SK-N-SH (cell line): ENCODE results near the gene DYNC1LI2. TPM values are rescaled to one million over a fixed set of nuclear protein-coding genes. Genes with fewer than 3 reads are reported as not detected.

Experiments used
- CTCF ChIA-PET: fragments of 300-600, 350-600 bp; formaldehyde crosslinking; extraction: SDS; loops from one replicate; lab custom pipeline; 2021; lab: Yijun Ruan, JAX
- POLR2A ChIA-PET: fragments of 350-600 bp; sonication (Branson Sonifier 250); formaldehyde crosslinking; extraction: SDS; loops from one replicate; lab custom pipeline; 2020; ENCODE audit warnings: antibody characterized with exemption, inconsistent platforms; lab: Yijun Ruan, JAX
- DNase-seq: peaks from one replicate; pipeline ENCODE4 v3.0.0; 2012
- H2AFZ ChIP-seq: fragments of 200-600 bp; sonication (generic); 2 replicates; pipeline ENCODE4 v1.8.1; 2016; ENCODE audit warnings: antibody characterized with exemption, mild to moderate bottlenecking, low read depth
- H3F3A ChIP-seq: fragments of 200-600 bp; sonication (generic); replicated peaks from 2 replicates; pipeline ENCODE3; 2016; ENCODE audit warnings: antibody characterized with exemption, mild to moderate bottlenecking; ENCODE audit not compliant: insufficient read depth
- H3K27ac ChIP-seq, 2 experiments: fragments of 200-500 bp in 1 of 2; fragments of 200-600 bp in 1 of 2; sonication (Bioruptor generic) in 1 of 2; sonication (generic), shearing (Covaris generic) in 1 of 2; 2 replicates each; pipeline versions ENCODE4 v1.5.1 to v1.6.1; 2014 to 2016; ENCODE audit warnings: low read depth in 2 of 2, inconsistent platforms in 1 of 2, low read length in 1 of 2, mild to moderate bottlenecking in 1 of 2, mixed read lengths in 1 of 2
- H3K27me3 ChIP-seq: fragments of 200-600 bp; sonication (generic), shearing (Covaris generic); 2 replicates; pipeline ENCODE4 v1.6.1; 2016; ENCODE audit warnings: mixed run types; ENCODE audit not compliant: insufficient read depth
- H3K36me3 ChIP-seq, 2 experiments: fragments of 200-500 bp in 1 of 2; fragments of 200-600 bp in 1 of 2; sonication (Bioruptor generic) in 1 of 2; sonication (generic) in 1 of 2; replicated peaks in 1 of 2; 2 replicates each; pipeline versions ENCODE3 to v1.5.1; 2014 to 2016; ENCODE audit warnings: low read length in 1 of 2, mild to moderate bottlenecking in 1 of 2; ENCODE audit not compliant: insufficient read depth in 2 of 2, control insufficient read depth in 1 of 2
- H3K4me1 ChIP-seq, 2 experiments: fragments of 200-500 bp in 1 of 2; fragments of 200-600 bp in 1 of 2; sonication (Bioruptor generic) in 1 of 2; sonication (generic), shearing (Covaris generic) in 1 of 2; 2 replicates each; pipeline versions ENCODE4 v1.5.1 to v1.6.1; 2014 to 2016; ENCODE audit warnings: low read depth in 1 of 2, low read length in 1 of 2, mixed run types in 1 of 2; ENCODE audit not compliant: insufficient read depth in 2 of 2, control insufficient read depth in 1 of 2
- H3K4me2 ChIP-seq: fragments of 200-600 bp; sonication (generic), shearing (Covaris generic); 2 replicates; pipeline ENCODE4 v1.6.1; 2017; ENCODE audit warnings: mixed run types
- H3K4me3 ChIP-seq, 2 experiments: fragments of 200-500 bp in 1 of 2; fragments of 200-600 bp in 1 of 2; sonication (Bioruptor generic) in 1 of 2; sonication (generic), shearing (Covaris generic) in 1 of 2; 2 replicates each; pipeline versions ENCODE4 v1.5.1 to v1.8.1; 2014 to 2016; ENCODE audit warnings: low read depth in 2 of 2, inconsistent platforms in 1 of 2, low read length in 1 of 2, mild to moderate bottlenecking in 1 of 2, mixed read lengths in 1 of 2, moderate library complexity in 1 of 2
- H3K79me2 ChIP-seq: fragments of 200-600 bp; sonication (generic); 2 replicates; pipeline ENCODE4 v1.8.1; 2017; ENCODE audit warnings: mild to moderate bottlenecking; ENCODE audit not compliant: insufficient read depth
- H3K9ac ChIP-seq: fragments of 200-600 bp; sonication (generic); 2 replicates; pipeline ENCODE4 v1.6.1; 2017; ENCODE audit warnings: mixed run types
- H3K9me2 ChIP-seq: fragments of 200-600 bp; sonication (generic); 2 replicates; pipeline ENCODE4 v1.6.1; 2017; ENCODE audit warnings: mixed run types
- H3K9me3 ChIP-seq: fragments of 200-600 bp; sonication (generic); 2 replicates; pipeline ENCODE4 v1.6.1; 2017; ENCODE audit warnings: mixed run types, mild to moderate bottlenecking, moderate library complexity
- H4K20me1 ChIP-seq: fragments of 200-600 bp; sonication (generic); 2 replicates; pipeline ENCODE4 v1.6.1; 2017; ENCODE audit warnings: mild to moderate bottlenecking, mixed run types; ENCODE audit not compliant: insufficient read depth
- CHD2 ChIP-seq: fragments of 150-350 bp; IDR thresholded peaks from 2 replicates; pipeline ENCODE4 v1.6.1; 2018; ENCODE audit warnings: low read length; ENCODE audit not compliant: partially characterized antibody
- ELF1 ChIP-seq: IDR thresholded peaks from 2 replicates; pipeline ENCODE4 v1.4.0; 2012
- EP300 ChIP-seq, 2 experiments: IDR thresholded peaks; 2 replicates each; pipeline versions ENCODE4 v1.4.0 to v1.6.1; 2012; ENCODE audit warnings: borderline replicate concordance in 1 of 2, low read depth in 1 of 2, low read length in 1 of 2
- FOSL2 ChIP-seq: IDR thresholded peaks from 2 replicates; pipeline ENCODE4 v1.4.0; 2012; ENCODE audit warnings: low read depth, mild to moderate bottlenecking, moderate library complexity, borderline replicate concordance
- FOXJ3 ChIP-seq: sonication (generic); formaldehyde crosslinking; IDR thresholded peaks from 2 replicates; pipeline ENCODE4 v1.5.1; 2020; ENCODE audit warnings: mild to moderate bottlenecking, missing genetic modification reagents
- GATA2 ChIP-seq: sonication (generic); formaldehyde crosslinking; IDR thresholded peaks from 2 replicates; pipeline ENCODE4 v1.5.0; 2020; ENCODE audit warnings: mild to moderate bottlenecking, missing genetic modification reagents
- JUND ChIP-seq: IDR thresholded peaks from 2 replicates; pipeline ENCODE4 v1.4.0; 2012
- MEF2A ChIP-seq: IDR thresholded peaks from 2 replicates; pipeline ENCODE4 v1.4.0; 2012; ENCODE audit warnings: low read depth, borderline replicate concordance
- NFIC ChIP-seq: IDR thresholded peaks from 2 replicates; pipeline ENCODE4 v1.4.0; 2012; ENCODE audit warnings: borderline replicate concordance
- RAD21 ChIP-seq: IDR thresholded peaks from 2 replicates; pipeline ENCODE4 v1.6.1; 2012; ENCODE audit warnings: mild to moderate bottlenecking, low read length
- SIN3A ChIP-seq: IDR thresholded peaks from 2 replicates; pipeline ENCODE4 v1.6.1; 2012; ENCODE audit warnings: low read depth, mild to moderate bottlenecking, low read length, moderate library complexity, borderline replicate concordance
- YY1 ChIP-seq: IDR thresholded peaks from 2 replicates; pipeline ENCODE4 v1.4.0; 2012; ENCODE audit warnings: low read depth, mild to moderate bottlenecking
- WGBS: methylation state at CpG from one replicate; pipeline ENCODE4 v1.1.6; 2017; ENCODE audit warnings: low lambda C conversion rate; 5-methylcytosine and 5-hydroxymethylcytosine counted together
- polyA plus RNA-seq, 3 experiments: library from polyadenylated mRNA; depleted of rRNA; stranded (reverse); fragments of >200 nt; gene quantifications; 2 replicates each; pipeline ENCODE4 v1.2.3, GENCODE V29; 2012
- TF ChIP-seq, protein P1 (sequence below): IDR thresholded peaks from 2 replicates; pipeline ENCODE4 v1.4.0; 2012; ENCODE audit warnings: low read depth, borderline replicate concordance
- TF ChIP-seq, protein P2 (sequence below): fragments of 150-350 bp; IDR thresholded peaks from 2 replicates; pipeline ENCODE4 v1.6.1; 2017; ENCODE audit warnings: antibody characterized with exemption, low read length, low read depth, borderline replicate concordance
- TF ChIP-seq, protein P3 (sequence below): IDR thresholded peaks from 2 replicates; pipeline ENCODE4 v1.4.0; 2012; ENCODE audit warnings: low read depth, borderline replicate concordance
- TF ChIP-seq, protein P4 (sequence below): fragments of 200-600 bp; sonication (generic); IDR thresholded peaks from 2 replicates; pipeline ENCODE4 v1.6.1; 2017; ENCODE audit warnings: antibody characterized with exemption, mild to moderate bottlenecking, moderate library complexity

DYNC1LI2 gene
- polyA plus RNA-seq, 1 of the 3 experiments (the other 2 are of a cell fraction): 33.1 TPM

DNA sequence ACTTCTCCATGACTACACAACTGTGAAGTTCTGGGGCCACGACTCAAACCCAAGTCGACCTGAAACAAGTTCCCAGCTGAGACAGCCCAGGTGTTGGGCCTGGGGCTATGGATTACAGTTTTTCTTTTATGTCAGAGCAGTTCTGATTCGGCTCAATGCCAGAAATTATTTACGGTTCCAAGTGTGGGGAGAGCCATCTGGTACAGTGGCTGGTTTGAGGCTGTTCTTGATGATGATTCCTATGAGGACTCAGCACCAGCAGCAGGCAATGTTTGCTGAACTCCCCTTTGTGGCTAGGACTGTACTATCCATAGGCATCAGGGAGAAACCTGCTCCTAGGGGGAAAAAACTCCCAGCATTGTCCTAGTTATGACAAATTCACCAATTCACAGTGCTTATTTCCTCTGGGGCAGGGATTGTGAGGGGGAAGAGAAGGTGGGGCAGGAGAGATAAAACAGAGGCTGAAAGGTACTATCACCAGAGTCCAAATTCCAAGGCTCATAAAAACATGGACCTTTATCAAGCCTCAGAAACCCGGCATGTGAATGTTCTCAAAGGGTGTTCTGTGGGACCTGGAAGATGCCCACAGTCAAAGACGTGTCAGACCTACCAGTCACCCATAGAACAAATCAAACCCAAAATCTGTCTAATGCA lies 36.6 kb downstream of the DYNC1LI2 start (continued):
- TF ChIP-seq, protein P1, sequence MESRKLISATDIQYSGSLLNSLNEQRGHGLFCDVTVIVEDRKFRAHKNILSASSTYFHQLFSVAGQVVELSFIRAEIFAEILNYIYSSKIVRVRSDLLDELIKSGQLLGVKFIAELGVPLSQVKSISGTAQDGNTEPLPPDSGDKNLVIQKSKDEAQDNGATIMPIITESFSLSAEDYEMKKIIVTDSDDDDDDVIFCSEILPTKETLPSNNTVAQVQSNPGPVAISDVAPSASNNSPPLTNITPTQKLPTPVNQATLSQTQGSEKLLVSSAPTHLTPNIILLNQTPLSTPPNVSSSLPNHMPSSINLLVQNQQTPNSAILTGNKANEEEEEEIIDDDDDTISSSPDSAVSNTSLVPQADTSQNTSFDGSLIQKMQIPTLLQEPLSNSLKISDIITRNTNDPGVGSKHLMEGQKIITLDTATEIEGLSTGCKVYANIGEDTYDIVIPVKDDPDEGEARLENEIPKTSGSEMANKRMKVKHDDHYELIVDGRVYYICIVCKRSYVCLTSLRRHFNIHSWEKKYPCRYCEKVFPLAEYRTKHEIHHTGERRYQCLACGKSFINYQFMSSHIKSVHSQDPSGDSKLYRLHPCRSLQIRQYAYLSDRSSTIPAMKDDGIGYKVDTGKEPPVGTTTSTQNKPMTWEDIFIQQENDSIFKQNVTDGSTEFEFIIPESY: no peak
- no peak for TF ChIP-seq JUND
- TF ChIP-seq RAD21: no peak
- no peak for TF ChIP-seq CHD2
- no peak for TF ChIP-seq ELF1
- 0 out of 2 replicates have a peak, but pooled peaks have one; percentile 19 for TF ChIP-seq GATA2 (CRISPR knock-in tag)
- TF ChIP-seq FOSL2: no peak
- TF ChIP-seq YY1: no peak

DNA sequence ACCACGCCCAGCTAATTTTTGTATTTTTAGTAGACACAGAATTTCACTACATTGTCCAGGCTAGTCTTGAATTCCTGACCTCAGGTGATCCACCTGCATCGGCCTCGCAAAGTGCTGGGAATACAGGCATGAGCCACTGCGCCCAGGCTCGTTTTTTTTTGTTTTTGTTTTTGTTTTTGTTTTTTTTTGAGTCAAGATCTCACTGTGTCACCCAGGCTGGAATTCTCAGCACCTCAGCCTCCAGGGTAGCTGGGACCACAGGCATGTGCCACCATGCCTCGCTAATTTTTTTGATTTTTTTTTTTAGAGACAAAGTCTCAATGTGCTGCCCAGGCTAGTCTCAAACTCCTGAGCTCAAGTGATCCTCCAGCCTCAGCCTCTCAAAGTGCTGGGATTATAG lies 37.3 kb downstream of the DYNC1LI2 start:
- no peak overlapping the region for H3K4me3 ChIP-seq
- H3K79me2 ChIP-seq: no peaks in the 10 kb centered on the region
- no peaks in the 10 kb centered on the region for H4K20me1 ChIP-seq
- peaks cover 0 to 12% of the 10 kb centered on the region in 2 experiments; a peak in 1 of 4 replicates for H3K4me1 ChIP-seq
- H3K9ac ChIP-seq: no peak overlapping the region
- H3K9me2 ChIP-seq: no peaks in the 10 kb centered on the region
- H3K27me3 ChIP-seq: no peaks in the 10 kb centered on the region
- no peaks in the 10 kb centered on the region for H3K9me3 ChIP-seq
- CTCF ChIA-PET: interaction anchor here (1.4 to 2.0 kb wide), 2 partner anchors 12 to 14 kb away, joined by 4 to 7 read pairs; no protein-coding TSS in a partner anchor
- POLR2A ChIA-PET: no interaction called here
- no peak overlapping the region for H3K27ac ChIP-seq
- WGBS: 93% methylated on average over 6 of the region's 6 CpGs
- no peak overlapping the region for H3K4me2 ChIP-seq
- no peak overlapping the region for H2AFZ ChIP-seq
- TF ChIP-seq MEF2A (no peak), EP300 (IDR thresholded peaks at IDR 0.05; ENCODE audit: borderline replicate concordance in 1 of 2, low read depth in 1 of 2, low read length in 1 of 2) (no peak), GATA2 (CRISPR knock-in tag) (no peak), NFIC (no peak), FOXJ3 (CRISPR knock-in tag) (no peak), JUND (no peak), RAD21 (no peak), SIN3A (no peak)
- TF ChIP-seq, protein P2, sequence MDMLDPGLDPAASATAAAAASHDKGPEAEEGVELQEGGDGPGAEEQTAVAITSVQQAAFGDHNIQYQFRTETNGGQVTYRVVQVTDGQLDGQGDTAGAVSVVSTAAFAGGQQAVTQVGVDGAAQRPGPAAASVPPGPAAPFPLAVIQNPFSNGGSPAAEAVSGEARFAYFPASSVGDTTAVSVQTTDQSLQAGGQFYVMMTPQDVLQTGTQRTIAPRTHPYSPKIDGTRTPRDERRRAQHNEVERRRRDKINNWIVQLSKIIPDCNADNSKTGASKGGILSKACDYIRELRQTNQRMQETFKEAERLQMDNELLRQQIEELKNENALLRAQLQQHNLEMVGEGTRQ: no peak
- TF ChIP-seq, protein P3, sequence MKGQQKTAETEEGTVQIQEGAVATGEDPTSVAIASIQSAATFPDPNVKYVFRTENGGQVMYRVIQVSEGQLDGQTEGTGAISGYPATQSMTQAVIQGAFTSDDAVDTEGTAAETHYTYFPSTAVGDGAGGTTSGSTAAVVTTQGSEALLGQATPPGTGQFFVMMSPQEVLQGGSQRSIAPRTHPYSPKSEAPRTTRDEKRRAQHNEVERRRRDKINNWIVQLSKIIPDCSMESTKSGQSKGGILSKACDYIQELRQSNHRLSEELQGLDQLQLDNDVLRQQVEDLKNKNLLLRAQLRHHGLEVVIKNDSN: no peak
- TF ChIP-seq, protein P4, sequence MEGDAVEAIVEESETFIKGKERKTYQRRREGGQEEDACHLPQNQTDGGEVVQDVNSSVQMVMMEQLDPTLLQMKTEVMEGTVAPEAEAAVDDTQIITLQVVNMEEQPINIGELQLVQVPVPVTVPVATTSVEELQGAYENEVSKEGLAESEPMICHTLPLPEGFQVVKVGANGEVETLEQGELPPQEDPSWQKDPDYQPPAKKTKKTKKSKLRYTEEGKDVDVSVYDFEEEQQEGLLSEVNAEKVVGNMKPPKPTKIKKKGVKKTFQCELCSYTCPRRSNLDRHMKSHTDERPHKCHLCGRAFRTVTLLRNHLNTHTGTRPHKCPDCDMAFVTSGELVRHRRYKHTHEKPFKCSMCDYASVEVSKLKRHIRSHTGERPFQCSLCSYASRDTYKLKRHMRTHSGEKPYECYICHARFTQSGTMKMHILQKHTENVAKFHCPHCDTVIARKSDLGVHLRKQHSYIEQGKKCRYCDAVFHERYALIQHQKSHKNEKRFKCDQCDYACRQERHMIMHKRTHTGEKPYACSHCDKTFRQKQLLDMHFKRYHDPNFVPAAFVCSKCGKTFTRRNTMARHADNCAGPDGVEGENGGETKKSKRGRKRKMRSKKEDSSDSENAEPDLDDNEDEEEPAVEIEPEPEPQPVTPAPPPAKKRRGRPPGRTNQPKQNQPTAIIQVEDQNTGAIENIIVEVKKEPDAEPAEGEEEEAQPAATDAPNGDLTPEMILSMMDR: no peak
- TF ChIP-seq, all 33 proteins: peak for 0
- Histone ChIP-seq H3K36me3 (no peaks in the 10 kb centered on the region), H3F3A (peaks cover 11% of the 10 kb centered on the region)
- no peak for DNase-seq
